ENCODE results near the gene HOXA6.

DNA sequence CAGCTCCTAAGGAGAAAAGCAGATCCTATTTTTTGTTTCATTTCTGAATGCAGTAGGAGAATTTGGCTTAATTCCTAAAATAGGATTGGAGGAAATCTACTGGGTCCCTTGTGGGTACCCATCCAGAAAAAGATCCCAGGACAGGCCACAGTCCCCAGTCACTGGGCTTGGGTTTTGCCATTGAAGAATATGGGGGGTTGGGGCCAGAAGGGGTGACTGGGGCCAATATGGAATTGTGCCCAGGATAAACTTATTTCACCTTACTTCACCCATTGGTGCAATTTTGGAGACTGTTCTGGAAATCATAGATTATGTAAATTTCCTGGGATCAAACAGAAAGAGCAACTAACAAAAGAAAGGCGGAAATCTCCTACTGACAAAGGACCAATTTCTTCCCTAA, 9.1 kb downstream of the HOXA6 start:
- TF ChIP-seq, protein P1, sequence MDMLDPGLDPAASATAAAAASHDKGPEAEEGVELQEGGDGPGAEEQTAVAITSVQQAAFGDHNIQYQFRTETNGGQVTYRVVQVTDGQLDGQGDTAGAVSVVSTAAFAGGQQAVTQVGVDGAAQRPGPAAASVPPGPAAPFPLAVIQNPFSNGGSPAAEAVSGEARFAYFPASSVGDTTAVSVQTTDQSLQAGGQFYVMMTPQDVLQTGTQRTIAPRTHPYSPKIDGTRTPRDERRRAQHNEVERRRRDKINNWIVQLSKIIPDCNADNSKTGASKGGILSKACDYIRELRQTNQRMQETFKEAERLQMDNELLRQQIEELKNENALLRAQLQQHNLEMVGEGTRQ (CRISPR knock-in tag; IDR thresholded peaks at IDR 0.05), result no peak
- TF ChIP-seq, protein P2, sequence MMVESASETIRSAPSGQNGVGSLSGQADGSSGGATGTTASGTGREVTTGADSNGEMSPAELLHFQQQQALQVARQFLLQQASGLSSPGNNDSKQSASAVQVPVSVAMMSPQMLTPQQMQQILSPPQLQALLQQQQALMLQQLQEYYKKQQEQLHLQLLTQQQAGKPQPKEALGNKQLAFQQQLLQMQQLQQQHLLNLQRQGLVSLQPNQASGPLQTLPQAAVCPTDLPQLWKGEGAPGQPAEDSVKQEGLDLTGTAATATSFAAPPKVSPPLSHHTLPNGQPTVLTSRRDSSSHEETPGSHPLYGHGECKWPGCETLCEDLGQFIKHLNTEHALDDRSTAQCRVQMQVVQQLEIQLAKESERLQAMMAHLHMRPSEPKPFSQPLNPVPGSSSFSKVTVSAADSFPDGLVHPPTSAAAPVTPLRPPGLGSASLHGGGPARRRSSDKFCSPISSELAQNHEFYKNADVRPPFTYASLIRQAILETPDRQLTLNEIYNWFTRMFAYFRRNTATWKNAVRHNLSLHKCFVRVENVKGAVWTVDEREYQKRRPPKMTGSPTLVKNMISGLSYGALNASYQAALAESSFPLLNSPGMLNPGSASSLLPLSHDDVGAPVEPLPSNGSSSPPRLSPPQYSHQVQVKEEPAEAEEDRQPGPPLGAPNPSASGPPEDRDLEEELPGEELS (CRISPR knock-in tag; IDR thresholded peaks at IDR 0.05), result no peak
- TF ChIP-seq, protein P3, sequence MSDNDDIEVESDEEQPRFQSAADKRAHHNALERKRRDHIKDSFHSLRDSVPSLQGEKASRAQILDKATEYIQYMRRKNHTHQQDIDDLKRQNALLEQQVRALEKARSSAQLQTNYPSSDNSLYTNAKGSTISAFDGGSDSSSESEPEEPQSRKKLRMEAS (CRISPR knock-in tag; IDR thresholded peaks at IDR 0.05), result no peak
- TF ChIP-seq, protein P4, sequence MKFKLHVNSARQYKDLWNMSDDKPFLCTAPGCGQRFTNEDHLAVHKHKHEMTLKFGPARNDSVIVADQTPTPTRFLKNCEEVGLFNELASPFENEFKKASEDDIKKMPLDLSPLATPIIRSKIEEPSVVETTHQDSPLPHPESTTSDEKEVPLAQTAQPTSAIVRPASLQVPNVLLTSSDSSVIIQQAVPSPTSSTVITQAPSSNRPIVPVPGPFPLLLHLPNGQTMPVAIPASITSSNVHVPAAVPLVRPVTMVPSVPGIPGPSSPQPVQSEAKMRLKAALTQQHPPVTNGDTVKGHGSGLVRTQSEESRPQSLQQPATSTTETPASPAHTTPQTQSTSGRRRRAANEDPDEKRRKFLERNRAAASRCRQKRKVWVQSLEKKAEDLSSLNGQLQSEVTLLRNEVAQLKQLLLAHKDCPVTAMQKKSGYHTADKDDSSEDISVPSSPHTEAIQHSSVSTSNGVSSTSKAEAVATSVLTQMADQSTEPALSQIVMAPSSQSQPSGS (CRISPR knock-in tag; IDR thresholded peaks at IDR 0.05; ENCODE audit: borderline replicate concordance, low read depth), result no peak
- TF ChIP-seq SMAD3 (CRISPR knock-in tag; IDR thresholded peaks at IDR 0.05; ENCODE audit: borderline replicate concordance) (no peak), CTCF (IDR thresholded peaks at IDR 0.05) (no peak), ZNF121 (CRISPR knock-in tag; IDR thresholded peaks at IDR 0.05) (no peak), ZNF232 (CRISPR knock-in tag; IDR thresholded peaks at IDR 0.05) (no peak), IRF1 (CRISPR knock-in tag; IDR thresholded peaks at IDR 0.05) (no peak), ZNF138 (CRISPR knock-in tag; conservative IDR thresholded peaks at IDR 0.05) (no peak), ELF4 (CRISPR knock-in tag; IDR thresholded peaks at IDR 0.05; ENCODE audit: low read depth) (no peak), ATF1 (CRISPR knock-in tag; IDR thresholded peaks at IDR 0.05) (no peak), CREM (CRISPR knock-in tag; IDR thresholded peaks at IDR 0.05) (no peak)
- TF ChIP-seq, protein P5, sequence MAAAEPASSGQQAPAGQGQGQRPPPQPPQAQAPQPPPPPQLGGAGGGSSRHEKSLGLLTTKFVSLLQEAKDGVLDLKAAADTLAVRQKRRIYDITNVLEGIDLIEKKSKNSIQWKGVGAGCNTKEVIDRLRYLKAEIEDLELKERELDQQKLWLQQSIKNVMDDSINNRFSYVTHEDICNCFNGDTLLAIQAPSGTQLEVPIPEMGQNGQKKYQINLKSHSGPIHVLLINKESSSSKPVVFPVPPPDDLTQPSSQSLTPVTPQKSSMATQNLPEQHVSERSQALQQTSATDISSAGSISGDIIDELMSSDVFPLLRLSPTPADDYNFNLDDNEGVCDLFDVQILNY (CRISPR knock-in tag; IDR thresholded peaks at IDR 0.05), result no peak
